Testis (tissue), 3 donors: Measurements from ENCODE around the gene KIF26B. TPM values are rescaled to one million over a fixed set of nuclear protein-coding genes. Genes with fewer than 3 reads are reported as not detected.

Experiments
- DNase-seq: peaks from one replicate; pipeline ENCODE4 v3.0.0-alpha.2; 2019
- H3K27ac ChIP-seq, 2 donors: fragments of 200-600 bp; sonication (generic); one replicate each; pipeline ENCODE4 v1.5.1; 2019
- H3K27me3 ChIP-seq: fragments of 200-600 bp; sonication (generic); one replicate; pipeline ENCODE4 v1.5.1; 2019
- H3K36me3 ChIP-seq: fragments of 200-600 bp; sonication (generic); one replicate; pipeline ENCODE4 v1.5.1; 2017; ENCODE audit warnings: low read depth; ENCODE audit errors: missing control alignments
- H3K4me1 ChIP-seq: fragments of 200-600 bp; sonication (generic); one replicate; pipeline ENCODE4 v1.5.1; 2019
- H3K4me3 ChIP-seq, 2 donors: fragments of 200-600 bp; sonication (generic); one replicate each; pipeline ENCODE4 v1.5.1; 2017 to 2019
- H3K9me3 ChIP-seq: fragments of 200-600 bp; sonication (generic); one replicate; pipeline ENCODE4 v1.5.1; 2017
- CTCF ChIP-seq, 3 experiments: fragments of 450-650 bp in 2 of 3; fragments of 200-600 bp in 1 of 3; sonication (generic) in 1 of 3; IDR thresholded peaks; one replicate each; pipeline ENCODE4 v1.5.1; 2016 to 2019; ENCODE audit warnings: antibody characterized with exemption in 3 of 3, mild to moderate bottlenecking in 2 of 3, moderate library complexity in 1 of 3
- POLR2A ChIP-seq: fragments of 450-650 bp; IDR thresholded peaks from one replicate; pipeline ENCODE4 v1.6.1; 2017; ENCODE audit warnings: antibody characterized with exemption, mild to moderate bottlenecking, moderate library complexity
- whole genome bisulfite sequencing, 2 donors: methylation state at CpG; one replicate each; pipeline ENCODE4 v1.1.5; 2018; 5-methylcytosine and 5-hydroxymethylcytosine counted together
- intact Hi-C: fragments of 100-400 bp; cut with DNase I; formaldehyde crosslinking; loops from one replicate; pipeline ENCODE4 v1.15.1; 2023; ENCODE audit warnings: low total_unique reads
- polyA plus RNA-seq: library from polyadenylated mRNA; stranded (reverse); fragments of 350-450 nt; fragmentation: Illumina TruSeq; extraction: RNeasy Lipid Tissue Mini Kit (QIAGEN cat#74804); gene quantifications from one replicate; pipeline ENCODE4 v1.2.3, GENCODE V29; 2014; ENCODE audit warnings: low read depth, low replicate concordance; ENCODE audit not compliant: insufficient read depth
- total RNA-seq, 2 donors: library from RNA; depleted of rRNA; stranded (reverse); fragments of >200 nt; gene quantifications; one replicate each; pipeline ENCODE4 v1.2.3, GENCODE V29; 2016

KIF26B gene
- total and polyA plus RNA-seq, 3 donors from 2014 or later, result 3.0 to 4.8 (median 3.1) TPM

GRCh38 chr1:245207056-245207638, 52.4 kb downstream of the KIF26B start:
- 93 to 94% methylated on average over 11 of the region's 11 CpGs for WGBS, 2 donors
- Histone ChIP-seq H3K9me3 (no peaks in the 10 kb centered on the region), H3K4me3 (no peak overlapping the region), H3K36me3 (no peaks in the 10 kb centered on the region), H3K27ac (no peak overlapping the region), H3K27me3 (no peaks in the 10 kb centered on the region), H3K4me1 (peaks cover 2% of the 10 kb centered on the region)
- TF ChIP-seq CTCF (IDR thresholded peaks at IDR 0.05), result no peak
- no peak for TF ChIP-seq POLR2A
- intact Hi-C loops, result no loop called here
- DNase-seq, result no peak

GRCh38 chr1:245207801-245208200, 53.0 kb downstream of the KIF26B start:
- 86 to 88% methylated on average over 6 of the region's 6 CpGs for WGBS, 2 donors

GRCh38 chr1:245209658-245210435, 55.1 kb downstream of the KIF26B start:
- no peaks in the 10 kb centered on the region for H3K9me3 ChIP-seq
- no peak for DNase-seq
- no peak overlapping the region for H3K4me3 ChIP-seq
- H3K36me3 ChIP-seq, result no peaks in the 10 kb centered on the region
- WGBS, 2 donors, result 88 to 94% methylated on average over 11 to 13 of the region's 13 CpGs
- intact Hi-C loops, result no loop called here
- TF ChIP-seq POLR2A, result no peak
- TF ChIP-seq CTCF (IDR thresholded peaks at IDR 0.05), result no peak
- no peaks in the 10 kb centered on the region for H3K27me3 ChIP-seq
- H3K27ac ChIP-seq, result no peak overlapping the region
- H3K4me1 ChIP-seq, result peaks cover 2% of the 10 kb centered on the region

More at GRCh38 chr1:245207801-245208200, 53.0 kb downstream of the KIF26B start:
- intact Hi-C loops, result no loop called here
- TF ChIP-seq CTCF (IDR thresholded peaks at IDR 0.05) (no peak), POLR2A (no peak)
- Histone ChIP-seq H3K27me3 (no peaks in the 10 kb centered on the region), H3K9me3 (no peaks in the 10 kb centered on the region), H3K27ac (no peak overlapping the region), H3K36me3 (no peaks in the 10 kb centered on the region), H3K4me1 (peaks cover 2% of the 10 kb centered on the region), H3K4me3 (no peak overlapping the region)
- DNase-seq, result no peak

DNA sequence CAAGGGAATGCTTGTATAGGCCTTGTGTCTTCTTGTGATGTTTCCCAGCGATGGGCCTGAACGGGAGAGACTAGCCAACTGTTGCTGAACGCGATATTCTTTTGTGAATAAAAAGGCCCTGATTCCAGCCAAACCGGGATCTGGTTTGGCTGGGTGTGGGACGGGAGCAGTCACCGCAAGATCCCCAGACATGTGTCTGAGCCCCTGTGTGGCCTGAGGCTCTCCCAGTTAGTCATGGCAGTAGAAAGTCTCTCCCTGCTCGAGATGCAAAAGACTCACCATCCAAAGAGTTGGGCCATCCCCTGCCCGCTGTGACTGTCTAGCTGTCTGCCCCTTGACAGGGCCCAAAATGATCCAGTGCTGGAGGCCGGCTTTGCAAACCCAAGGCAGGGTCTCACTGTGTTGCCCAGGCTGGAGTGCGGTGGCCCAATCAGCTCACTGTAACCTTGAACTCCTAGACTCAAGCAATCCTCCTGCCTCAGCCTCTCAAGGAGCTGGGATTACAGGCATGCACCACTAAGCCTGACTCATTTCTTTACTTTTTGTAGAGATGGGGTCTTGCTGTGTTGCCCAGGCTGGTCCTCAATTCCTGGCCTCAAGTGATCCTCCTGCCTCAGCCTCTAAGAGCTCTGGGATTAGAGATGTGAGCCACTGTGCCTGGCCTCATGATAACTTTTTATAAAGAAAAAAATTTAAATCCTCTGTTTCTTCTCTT, 56.4 kb downstream of the KIF26B start:
- no peaks in the 10 kb centered on the region for H3K9me3 ChIP-seq
- H3K4me1 ChIP-seq, result peaks cover 2% of the 10 kb centered on the region
- intact Hi-C loops, result no loop called here
- TF ChIP-seq CTCF (IDR thresholded peaks at IDR 0.05) (no peak), POLR2A (no peak)
- no peak overlapping the region for H3K27ac ChIP-seq
- 71 to 77% methylated on average over 9 to 11 of the region's 11 CpGs for WGBS, 2 donors
- H3K27me3 ChIP-seq, result no peaks in the 10 kb centered on the region
- H3K36me3 ChIP-seq, result no peaks in the 10 kb centered on the region
- no peak for DNase-seq
- no peak overlapping the region for H3K4me3 ChIP-seq
